ENCODE data around the gene VEZT. TPM values are rescaled to one million over a fixed set of nuclear protein-coding genes. Genes with fewer than 3 reads are reported as not detected.

Gene VEZT
- total RNA-seq, 1 experiment from 2014 or later, result 46.4 TPM

- H3K36me3 ChIP-seq (ENCODE audit: control insufficient read depth in 1 of 2, insufficient read depth in 2 of 2, low read length in 2 of 2), result peaks cover 0 to 14% of the 10 kb centered on the region in 2 experiments; a peak in 1 of 4 replicates
- H3K9me2 ChIP-seq (ENCODE audit: insufficient read depth), result no peaks in the 10 kb centered on the region
- no peaks in the 10 kb centered on the region for H4K20me1 ChIP-seq (ENCODE audit: insufficient read depth)
- H3K27ac ChIP-seq (ENCODE audit: low read depth, low read length), result no peak overlapping the region
- no peak overlapping the region for H3K4me3 ChIP-seq (replicated peaks in 1 of 2; ENCODE audit: low read depth in 1 of 2, low read length in 2 of 2)
- no peak overlapping the region for H3K4me2 ChIP-seq (ENCODE audit: low read length)
- DNase-seq (ENCODE audit: low read depth, low spot score), result no peak
- no peaks in the 10 kb centered on the region for H3K27me3 ChIP-seq (ENCODE audit: insufficient read depth, low read length)
- no peaks in the 10 kb centered on the region for H3K9me3 ChIP-seq (ENCODE audit: control insufficient read depth in 1 of 2, insufficient read depth in 1 of 2, low read depth in 1 of 2, low read length in 2 of 2)
- ChIA-PET CTCF (no interaction called here), POLR2A (no interaction called here), RAD21 (ENCODE audit: low non-redundant PET in 1 of 2, low total read pairs in 2 of 2, uncharacterized antibody in 2 of 2, unreplicated experiment in 2 of 2) (no interaction called here)
- no peak overlapping the region for H2AFZ ChIP-seq (ENCODE audit: low read depth, low read length, poor library complexity, severe bottlenecking)
- no peak for ATAC-seq
- intact Hi-C loops (cut with micrococcal nuclease), result no loop called here
- no peak overlapping the region for H3K9ac ChIP-seq (ENCODE audit: low read length)
- peaks cover 92% of the 10 kb centered on the region for H3K79me2 ChIP-seq (ENCODE audit: insufficient read depth, low read length)
- TF ChIP-seq EZH2phosphoT487 (IDR thresholded peaks at IDR 0.05; ENCODE audit: borderline replicate concordance) (no peak), EZH2 (IDR thresholded peaks at IDR 0.05) (no peak), SP1 (IDR thresholded peaks at IDR 0.05; ENCODE audit: low read depth) (no peak), CEBPB (IDR thresholded peaks at IDR 0.05; ENCODE audit: low read depth) (no peak), CTCF (IDR thresholded peaks at IDR 0.05 in 2 of 3, conservative IDR thresholded peaks at IDR 0.05 in 1 of 3; ENCODE audit: borderline replicate concordance in 1 of 3, insufficient read depth in 1 of 3, low read depth in 2 of 3, low read length in 2 of 3) (no peak), TCF7L2 (IDR thresholded peaks at IDR 0.05; ENCODE audit: borderline replicate concordance, extremely low read depth, insufficient read depth, insufficient read length) (no peak), EGR1 (IDR thresholded peaks at IDR 0.05; ENCODE audit: low read depth) (no peak), RAD21 (IDR thresholded peaks at IDR 0.05; ENCODE audit: low read depth) (no peak), ELF1 (IDR thresholded peaks at IDR 0.05; ENCODE audit: borderline replicate concordance, low read depth) (no peak), FOSL1 (IDR thresholded peaks at IDR 0.05; ENCODE audit: low read depth) (no peak), ZBTB33 (IDR thresholded peaks at IDR 0.05; ENCODE audit: extremely low read depth, insufficient replicate concordance, low read length) (no peak), JUND (IDR thresholded peaks at IDR 0.05) (no peak), MAX (IDR thresholded peaks at IDR 0.05) (no peak), CBX3 (IDR thresholded peaks at IDR 0.05; ENCODE audit: low read depth) (no peak), SRF (IDR thresholded peaks at IDR 0.05; ENCODE audit: low read depth) (no peak), POLR2AphosphoS5 (IDR thresholded peaks at IDR 0.05; ENCODE audit: low read depth, low read length) (no peak)
- BruUV-seq (replicated peaks), result no TSS peak
- H3K4me1 ChIP-seq (ENCODE audit: control insufficient read depth in 1 of 2, insufficient read depth in 2 of 2, low read length in 2 of 2), result peaks cover 0 to 20% of the 10 kb centered on the region in 2 experiments; a peak in 2 of 4 replicates
These were observed 3.1 kb downstream of the VEZT start for GRCh38 chr12:95220726-95221125.

Measured in HCT116 (cell line).